Parathyroid adenoma (tissue), 2 donors: ENCODE measurements around the gene ITPA.

Source experiments
- H2AFZ ChIP-seq: fragments of 300-600 bp; sonication (generic); one replicate; pipeline ENCODE4 v1.7.0; 2017; ENCODE audit warnings: antibody characterized with exemption, mild to moderate bottlenecking
- H3K27ac ChIP-seq: fragments of 300-600 bp; sonication (generic); one replicate; pipeline ENCODE4 v1.7.0; 2017
- H3K27me3 ChIP-seq: fragments of 300-600 bp; sonication (generic); one replicate; pipeline ENCODE4 v1.7.0; 2017; ENCODE audit warnings: low read length; ENCODE audit not compliant: control insufficient read depth, insufficient read depth
- H3K36me3 ChIP-seq: fragments of 300-600 bp; sonication (generic); one replicate; pipeline ENCODE4 v1.7.0; 2017; ENCODE audit warnings: low read length; ENCODE audit not compliant: control insufficient read depth, insufficient read depth
- H3K4me1 ChIP-seq: fragments of 300-600 bp; sonication (generic); one replicate; pipeline ENCODE4 v1.7.0; 2017; ENCODE audit warnings: control low read depth
- H3K4me2 ChIP-seq: fragments of 300-600 bp; sonication (generic); one replicate; pipeline ENCODE4 v1.7.0; 2017; ENCODE audit warnings: low read length
- H3K4me3 ChIP-seq: fragments of 300-600 bp; sonication (generic); one replicate; pipeline ENCODE4 v1.7.0; 2017; ENCODE audit warnings: low read depth, low read length
- H3K79me2 ChIP-seq: fragments of 300-600 bp; sonication (generic); one replicate; pipeline ENCODE4 v1.7.0; 2017; ENCODE audit warnings: control low read depth
- H3K9ac ChIP-seq: fragments of 300-600 bp; sonication (generic); one replicate; pipeline ENCODE4 v1.7.0; 2017; ENCODE audit warnings: mild to moderate bottlenecking
- H3K9me3 ChIP-seq: fragments of 300-600 bp; sonication (generic); one replicate; pipeline ENCODE4 v1.7.0; 2017; ENCODE audit warnings: low read length; ENCODE audit not compliant: control insufficient read depth
- CTCF ChIP-seq: fragments of 300-600 bp; sonication (generic); IDR thresholded peaks from one replicate; pipeline ENCODE4 v1.7.0; 2017; ENCODE audit warnings: antibody characterized with exemption, mild to moderate bottlenecking
- donor health status: primary hyperparathyroidism.

The ITPA gene

DNA sequence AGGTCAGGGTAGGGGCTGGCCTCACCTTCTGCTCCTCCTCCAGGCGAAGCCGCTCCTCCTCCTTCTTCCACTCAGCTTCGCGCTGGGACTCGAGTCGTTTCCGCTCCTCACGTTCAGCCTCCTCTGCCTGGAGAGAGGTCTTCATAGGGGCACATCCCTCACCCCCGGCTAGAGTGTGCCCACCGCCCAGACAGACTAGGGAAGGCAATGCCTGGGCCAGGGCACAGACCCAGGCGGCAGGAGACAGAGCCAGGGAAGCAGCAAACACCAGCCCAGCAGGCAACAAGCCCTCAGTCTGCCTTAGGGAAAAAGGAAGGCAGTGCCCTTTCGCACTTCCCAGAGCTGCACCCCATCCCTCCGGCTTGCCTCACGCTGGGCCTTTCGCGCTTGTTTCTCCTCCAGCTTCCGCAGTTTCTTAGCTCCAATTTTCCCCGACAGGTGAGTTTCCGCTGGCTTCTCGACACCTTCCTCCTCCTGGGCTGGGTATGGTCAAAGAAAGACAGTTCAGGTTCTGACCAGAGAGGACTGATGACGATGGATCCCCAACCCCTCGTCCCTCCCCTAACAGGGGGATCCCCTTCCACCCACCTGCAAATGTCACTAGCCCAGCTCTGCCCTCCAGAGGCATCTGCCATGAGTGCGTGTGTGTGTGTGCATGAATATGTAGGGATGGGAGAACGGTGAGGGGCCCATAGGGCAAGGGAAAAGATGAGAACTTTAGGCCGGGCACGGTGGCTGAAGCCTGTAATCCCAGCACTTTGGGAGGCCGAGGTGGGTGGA lies 9.1 kb upstream of the ITPA start:
- H3K4me1 ChIP-seq = peaks cover 8% of the 10 kb centered on the region
- H3K79me2 ChIP-seq = peaks cover 19% of the 10 kb centered on the region
- H3K9me3 ChIP-seq = no peaks in the 10 kb centered on the region
- H3K27me3 ChIP-seq = no peaks in the 10 kb centered on the region
- no peak overlapping the region for H3K9ac ChIP-seq
- TF ChIP-seq CTCF = no peak
- no peak overlapping the region for H3K4me2 ChIP-seq
- H3K27ac ChIP-seq = no peak overlapping the region
- no peak overlapping the region for H3K4me3 ChIP-seq
- H2AFZ ChIP-seq = no peak overlapping the region
- no peaks in the 10 kb centered on the region for H3K36me3 ChIP-seq

- peak overlapping the region; percentile 71 for H3K27ac ChIP-seq
- no peak for TF ChIP-seq CTCF
- peak overlapping the region; percentile 88 for H3K4me3 ChIP-seq
- H3K9ac ChIP-seq = peak overlapping the region; percentile 77
- H3K4me2 ChIP-seq = peak overlapping the region; percentile 97
- H3K9me3 ChIP-seq = no peaks in the 10 kb centered on the region
- H2AFZ ChIP-seq = peak overlapping the region; percentile 84
- H3K79me2 ChIP-seq = peaks cover 19% of the 10 kb centered on the region
- peaks cover 8% of the 10 kb centered on the region for H3K4me1 ChIP-seq
- no peaks in the 10 kb centered on the region for H3K27me3 ChIP-seq
- no peaks in the 10 kb centered on the region for H3K36me3 ChIP-seq
These were observed 6.4 kb upstream of the ITPA start for GRCh38 chr20:3202965-3203314.

DNA sequence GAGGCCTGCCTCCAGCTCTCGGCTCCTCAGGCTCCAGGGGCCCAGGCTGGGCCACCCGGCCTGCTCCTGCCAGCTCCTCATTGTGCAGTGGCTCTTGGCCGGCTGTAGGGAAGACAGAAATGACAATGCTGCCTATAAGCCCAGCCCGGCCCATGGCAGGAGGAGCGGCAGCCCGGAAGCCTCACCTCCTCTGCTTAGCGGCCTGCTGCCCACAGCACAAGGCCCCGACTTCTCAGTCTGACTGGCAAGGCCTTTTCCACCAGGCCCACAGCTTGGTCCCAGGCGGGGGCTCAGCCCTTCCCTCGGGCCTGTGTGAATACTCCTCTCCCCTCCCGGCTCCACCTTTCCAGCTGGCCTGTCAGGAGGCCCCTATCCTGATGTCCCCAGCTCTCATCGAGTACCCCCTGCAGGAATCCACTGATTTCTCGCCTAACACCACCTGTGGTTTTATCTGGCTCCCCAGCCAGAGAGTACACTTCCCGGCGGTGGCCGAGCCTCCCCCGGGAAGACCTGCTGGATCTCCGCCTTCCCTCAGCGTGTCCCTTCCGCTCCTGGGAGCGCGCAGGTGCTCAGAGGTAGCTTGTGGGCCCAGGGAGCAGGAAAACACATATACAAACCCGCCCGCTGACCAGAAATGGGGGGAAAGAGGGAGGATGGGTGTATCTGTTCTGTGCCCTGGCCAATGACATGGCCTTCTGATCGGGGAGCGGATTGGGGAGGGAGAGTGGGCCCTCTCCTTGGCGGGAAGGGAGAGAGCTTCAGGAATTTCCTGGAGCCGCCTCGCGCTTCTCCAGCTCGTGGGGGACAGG lies 5.8 kb upstream of the ITPA start:
- Histone ChIP-seq H3K27ac (peak overlapping the region; percentile 71), H3K9ac (peak overlapping the region; percentile 77), H3K4me1 (peaks cover 8% of the 10 kb centered on the region), H2AFZ (peak overlapping the region; percentile 84), H3K27me3 (no peaks in the 10 kb centered on the region), H3K4me3 (peak overlapping the region; percentile 88), H3K4me2 (peak overlapping the region; percentile 97), H3K79me2 (peaks cover 19% of the 10 kb centered on the region), H3K9me3 (no peaks in the 10 kb centered on the region), H3K36me3 (no peaks in the 10 kb centered on the region)
- TF ChIP-seq CTCF = no peak

- no peaks in the 10 kb centered on the region for H3K36me3 ChIP-seq
- peak within 1 kb of the TSS; percentile 77 for H3K9ac ChIP-seq
- no peaks in the 10 kb centered on the region for H3K9me3 ChIP-seq
- H3K4me1 ChIP-seq = peaks cover 8% of the 10 kb centered on the region
- H3K27ac ChIP-seq = peak within 1 kb of the TSS; percentile 71
- peak within 1 kb of the TSS; percentile 84 for H2AFZ ChIP-seq
- peak within 1 kb of the TSS; percentile 97 for H3K4me2 ChIP-seq
- TF ChIP-seq CTCF = no peak
- peak within 1 kb of the TSS; percentile 88 for H3K4me3 ChIP-seq
- H3K27me3 ChIP-seq = no peaks in the 10 kb centered on the region
- H3K79me2 ChIP-seq = peaks cover 19% of the 10 kb centered on the region
These were observed 5.0 kb upstream of the ITPA start, which contains the start of gene DDRGK1 for GRCh38 chr20:3204124-3204794. Gene DDRGK1, minus strand, starts transcription at chr20:3204682. Its CDS starts 55 bp downstream, at chr20:3204627.
